DMS79 treated with DMSO at 0.1 percent for 48 hours (cell line): ENCODE data around the gene ZBTB8B.

ENCODE experiments used
- DNase-seq: peaks from one replicate; lab custom pipeline; 2025; lab: John Stamatoyannopoulos, UW

Gene ZBTB8B

GRCh38 chr1:32508761-32509160 lies 43.9 kb downstream of the ZBTB8B start:
- DNase-seq = no peak

DNA sequence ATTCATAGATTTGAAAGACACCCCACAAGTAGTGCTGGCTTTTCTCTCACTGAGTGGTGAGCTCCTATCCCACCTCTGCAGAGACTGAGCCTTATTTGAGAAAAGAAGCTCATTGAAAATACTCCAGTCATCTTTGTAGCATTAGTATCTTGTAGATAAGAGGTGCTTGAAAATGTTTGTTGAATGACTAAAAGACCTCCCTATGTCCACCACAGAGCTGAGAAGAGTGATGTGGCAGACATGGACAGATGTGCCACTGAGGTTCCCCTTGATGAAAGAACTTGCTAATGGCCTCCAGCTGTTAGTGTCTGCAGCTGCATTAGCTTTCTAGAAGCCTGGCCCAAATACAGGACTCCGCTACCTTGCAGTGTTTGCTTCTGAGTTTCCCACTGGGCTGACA lies 45.1 kb downstream of the ZBTB8B start:
- DNase-seq = no peak
